ENCODE results near the gene GSTO1.

DNA sequence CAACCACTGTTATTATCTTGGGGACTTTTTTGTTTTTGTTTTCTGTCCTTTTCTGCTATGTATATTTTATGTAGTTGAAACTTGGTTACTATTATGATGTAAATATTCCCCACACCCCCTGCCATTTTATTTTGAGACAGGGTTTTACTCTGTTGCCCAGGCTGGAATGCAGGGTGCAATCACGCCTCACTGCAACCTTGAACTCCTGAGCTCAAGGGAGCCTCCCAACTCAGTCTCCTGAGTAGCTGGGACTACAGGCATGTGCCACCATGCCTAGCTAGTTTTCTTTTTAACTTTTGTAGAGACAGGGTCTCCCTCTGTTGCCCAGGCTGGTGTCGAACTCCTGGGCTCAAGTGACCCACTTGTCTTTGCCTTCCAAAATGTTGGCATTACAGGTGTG is 32.2 kb downstream of the GSTO1 start:
- no peak for TF ChIP-seq EZH2 (IDR thresholded peaks at IDR 0.05; ENCODE audit: low read length, missing control alignments)
- TF ChIP-seq, protein P1, sequence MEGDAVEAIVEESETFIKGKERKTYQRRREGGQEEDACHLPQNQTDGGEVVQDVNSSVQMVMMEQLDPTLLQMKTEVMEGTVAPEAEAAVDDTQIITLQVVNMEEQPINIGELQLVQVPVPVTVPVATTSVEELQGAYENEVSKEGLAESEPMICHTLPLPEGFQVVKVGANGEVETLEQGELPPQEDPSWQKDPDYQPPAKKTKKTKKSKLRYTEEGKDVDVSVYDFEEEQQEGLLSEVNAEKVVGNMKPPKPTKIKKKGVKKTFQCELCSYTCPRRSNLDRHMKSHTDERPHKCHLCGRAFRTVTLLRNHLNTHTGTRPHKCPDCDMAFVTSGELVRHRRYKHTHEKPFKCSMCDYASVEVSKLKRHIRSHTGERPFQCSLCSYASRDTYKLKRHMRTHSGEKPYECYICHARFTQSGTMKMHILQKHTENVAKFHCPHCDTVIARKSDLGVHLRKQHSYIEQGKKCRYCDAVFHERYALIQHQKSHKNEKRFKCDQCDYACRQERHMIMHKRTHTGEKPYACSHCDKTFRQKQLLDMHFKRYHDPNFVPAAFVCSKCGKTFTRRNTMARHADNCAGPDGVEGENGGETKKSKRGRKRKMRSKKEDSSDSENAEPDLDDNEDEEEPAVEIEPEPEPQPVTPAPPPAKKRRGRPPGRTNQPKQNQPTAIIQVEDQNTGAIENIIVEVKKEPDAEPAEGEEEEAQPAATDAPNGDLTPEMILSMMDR (conservative IDR thresholded peaks at IDR 0.05 in 1 of 2, IDR thresholded peaks at IDR 0.05 in 1 of 2; ENCODE audit: low read depth in 1 of 2, low read length in 2 of 2), result no peak
